Endodermal cell (in vitro differentiated cells): ENCODE measurements around the gene IL1R1. TPM values are rescaled to one million over a fixed set of nuclear protein-coding genes. Genes with fewer than 3 reads are reported as not detected.

Experiments
- DNase-seq: peaks from one replicate; pipeline ENCODE4 v3.0.0-alpha.2; 2017
- H3K27ac ChIP-seq: 2 replicates; pipeline ENCODE4 v1.5.1; 2013; ENCODE audit warnings: mild to moderate bottlenecking, low read depth, low read length, moderate library complexity
- H3K27me3 ChIP-seq: 2 replicates; pipeline ENCODE4 v1.6.1; 2013; ENCODE audit warnings: mild to moderate bottlenecking, low read length, moderate library complexity; ENCODE audit not compliant: insufficient read depth, control insufficient read depth, poor library complexity, severe bottlenecking
- H3K36me3 ChIP-seq: 2 replicates; pipeline ENCODE4 v1.7.0; 2013; ENCODE audit warnings: mild to moderate bottlenecking, low read length, moderate library complexity; ENCODE audit not compliant: control insufficient read depth, insufficient read depth
- H3K4me1 ChIP-seq: one replicate; pipeline ENCODE4 v1.7.0; 2013; ENCODE audit warnings: low read length; ENCODE audit not compliant: control insufficient read depth, insufficient read depth
- H3K4me3 ChIP-seq: 2 replicates; pipeline ENCODE4 v1.5.1; 2013; ENCODE audit warnings: mild to moderate bottlenecking, low read length, moderate library complexity
- H3K9ac ChIP-seq: 2 replicates; pipeline ENCODE4 v1.6.1; 2013; ENCODE audit warnings: mild to moderate bottlenecking, low read length, moderate library complexity; ENCODE audit not compliant: poor library complexity, severe bottlenecking; ENCODE audit errors: extremely low read depth
- H3K9me3 ChIP-seq: 2 replicates; pipeline ENCODE4 v1.6.1; 2013; ENCODE audit warnings: mild to moderate bottlenecking, low read length, moderate library complexity; ENCODE audit not compliant: control insufficient read depth
- H3K27ac Mint-ChIP-seq: 2 replicates; pipeline ENCODE4 v1.8.0; 2020; ENCODE audit warnings: mixed read lengths
- H3K27me3 Mint-ChIP-seq: 2 replicates; pipeline ENCODE4 v1.8.0; 2021; ENCODE audit warnings: mild to moderate bottlenecking, mixed read lengths; ENCODE audit not compliant: insufficient read depth
- H3K36me3 Mint-ChIP-seq: 2 replicates; pipeline ENCODE4 v1.8.0; 2020; ENCODE audit warnings: low read depth, mixed read lengths
- H3K4me1 Mint-ChIP-seq: 2 replicates; pipeline ENCODE4 v1.8.0; 2020; ENCODE audit warnings: mixed read lengths
- H3K4me3 Mint-ChIP-seq: 2 replicates; pipeline ENCODE4 v1.8.0; 2020; ENCODE audit warnings: mild to moderate bottlenecking, moderate library complexity, mixed read lengths
- H3K9me3 Mint-ChIP-seq: 2 replicates; pipeline ENCODE4 v1.8.0; 2020; ENCODE audit warnings: mild to moderate bottlenecking, mixed read lengths
- CTCF ChIP-seq: fragments of 200-600 bp; sonication (generic); conservative IDR thresholded peaks from 2 replicates; pipeline ENCODE4 v1.5.0; 2021; ENCODE audit warnings: antibody characterized with exemption, mild to moderate bottlenecking
- WGBS, 2 experiments: methylation state at CpG; one replicate each; pipeline versions ENCODE4 v1.1.5 to v1.1.7; 2013; ENCODE audit warnings: missing lambda C conversion rate in 2 of 2, mixed read lengths in 1 of 2; ENCODE audit not compliant: insufficient coverage in 1 of 2, insufficient read length in 1 of 2; 5-methylcytosine and 5-hydroxymethylcytosine counted together
- total RNA-seq, 2 donors: library from RNA; stranded (reverse); fragmentation: NEBNext Ultra II Directional in 1 of 2; extraction: Animal tissue kit (Norgen Biotek cat#: 25700) in 1 of 2; gene quantifications; 2 replicates in 1 of 2; 3 replicates in 1 of 2; pipeline ENCODE4 v1.2.1, GENCODE V29; 2021

IL1R1 gene
- total RNA-seq, 2 donors from 2014 or later = 3.0 to 4.1 TPM

GRCh38 chr2:102107741-102108070, 34.8 kb upstream of the IL1R1 start:
- WGBS, 2 experiments = 92 to 96% methylated on average over 3 of the region's 3 CpGs
- Histone ChIP-seq H3K4me3 (no peak overlapping the region), H3K4me1 (no peaks in the 10 kb centered on the region), H3K27ac (no peak overlapping the region), H3K27me3 (no peaks in the 10 kb centered on the region), H3K9me3 (peaks cover 2% of the 10 kb centered on the region), H3K9ac (no peak overlapping the region), H3K36me3 (no peaks in the 10 kb centered on the region)
- DNase-seq = no peak
- Mint-ChIP-seq H3K27ac (no peak overlapping the region), H3K27me3 (no peaks in the 10 kb centered on the region), H3K36me3 (no peaks in the 10 kb centered on the region), H3K9me3 (no peaks in the 10 kb centered on the region), H3K4me3 (no peak overlapping the region), H3K4me1 (peaks cover 13% of the 10 kb centered on the region)
- TF ChIP-seq CTCF = no peak

- Histone ChIP-seq H3K9me3 (no peaks in the 10 kb centered on the region), H3K4me1 (no peaks in the 10 kb centered on the region), H3K27me3 (no peaks in the 10 kb centered on the region), H3K27ac (no peak overlapping the region), H3K4me3 (no peak overlapping the region), H3K9ac (no peak overlapping the region), H3K36me3 (no peaks in the 10 kb centered on the region)
- no peaks in the 10 kb centered on the region for H3K9me3 Mint-ChIP-seq
- no peaks in the 10 kb centered on the region for H3K27me3 Mint-ChIP-seq
- WGBS, 2 experiments = 87 to 95% methylated on average over 3 to 5 of the region's 5 CpGs
- no peaks in the 10 kb centered on the region for H3K36me3 Mint-ChIP-seq
- no peak for TF ChIP-seq CTCF
- H3K4me3 Mint-ChIP-seq = no peak overlapping the region
- H3K4me1 Mint-ChIP-seq = peaks cover 13% of the 10 kb centered on the region
- DNase-seq = no peak
- no peak overlapping the region for H3K27ac Mint-ChIP-seq
These were observed 33.5 kb upstream of the IL1R1 start for GRCh38 chr2:102109016-102109415.

- no peak for DNase-seq
- no peaks in the 10 kb centered on the region for H3K36me3 Mint-ChIP-seq
- Histone ChIP-seq H3K36me3 (no peaks in the 10 kb centered on the region), H3K4me1 (no peaks in the 10 kb centered on the region), H3K27me3 (no peaks in the 10 kb centered on the region), H3K4me3 (no peak overlapping the region), H3K9me3 (no peaks in the 10 kb centered on the region), H3K9ac (no peak overlapping the region), H3K27ac (no peak overlapping the region)
- no peak for TF ChIP-seq CTCF
- WGBS, 2 experiments = 90 to 96% methylated on average over 2 to 5 of the region's 5 CpGs
- H3K27ac Mint-ChIP-seq = no peak overlapping the region
- no peaks in the 10 kb centered on the region for H3K27me3 Mint-ChIP-seq
- H3K4me3 Mint-ChIP-seq = no peak overlapping the region
- H3K4me1 Mint-ChIP-seq = peaks cover 23% of the 10 kb centered on the region
- no peaks in the 10 kb centered on the region for H3K9me3 Mint-ChIP-seq
These were observed 32.4 kb upstream of the IL1R1 start for GRCh38 chr2:102110171-102110570.
